NCI-H226 (cell line): Measurements from ENCODE around the gene P3R3URF.
A peak's percentile ranks its signal among the peaks of the same experiment; 100 is the strongest.

ENCODE experiments used
- DNase-seq: peaks from one replicate; pipeline ENCODE4 v3.0.0-alpha.2; 2015

P3R3URF gene

DNA sequence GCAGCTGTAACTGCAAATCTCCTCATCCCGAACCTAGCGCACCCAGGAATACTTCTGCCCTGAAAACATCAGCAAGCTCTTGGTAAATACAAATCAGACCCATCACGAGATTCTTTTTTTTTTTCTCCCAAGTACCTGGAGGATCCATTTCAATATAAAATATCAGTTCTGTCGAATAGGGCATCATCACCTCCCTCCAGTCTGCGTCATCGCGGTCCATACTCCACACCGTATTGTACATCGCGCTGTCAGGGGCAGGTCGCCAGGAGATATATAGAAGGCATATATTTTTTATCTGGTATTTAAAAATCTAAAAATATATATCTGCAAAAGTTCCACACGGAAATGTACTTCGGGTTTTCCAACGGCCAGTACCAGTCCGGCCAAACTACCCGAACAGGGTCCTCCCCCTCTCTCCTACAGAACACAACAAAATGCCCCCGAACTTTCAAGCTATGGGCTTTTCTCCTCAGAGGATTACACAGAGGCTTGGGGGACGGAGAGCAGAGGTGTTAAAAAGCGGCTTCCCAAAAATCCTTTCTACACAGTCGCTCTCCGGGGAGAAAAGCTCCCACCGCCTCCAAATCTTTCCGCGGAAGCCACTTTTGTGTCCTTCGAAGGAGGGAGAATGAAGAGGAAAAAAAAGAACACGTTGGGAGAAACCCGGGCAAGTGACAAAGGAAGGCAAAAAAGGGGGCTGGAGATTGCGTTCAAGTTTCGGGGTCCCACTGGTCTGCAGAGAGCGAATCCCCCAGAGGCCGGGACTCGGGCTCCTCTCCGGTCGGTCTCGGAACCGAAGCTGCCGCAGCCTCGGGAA, 44.4 kb downstream of the P3R3URF start:
- no peak for DNase-seq

DNA sequence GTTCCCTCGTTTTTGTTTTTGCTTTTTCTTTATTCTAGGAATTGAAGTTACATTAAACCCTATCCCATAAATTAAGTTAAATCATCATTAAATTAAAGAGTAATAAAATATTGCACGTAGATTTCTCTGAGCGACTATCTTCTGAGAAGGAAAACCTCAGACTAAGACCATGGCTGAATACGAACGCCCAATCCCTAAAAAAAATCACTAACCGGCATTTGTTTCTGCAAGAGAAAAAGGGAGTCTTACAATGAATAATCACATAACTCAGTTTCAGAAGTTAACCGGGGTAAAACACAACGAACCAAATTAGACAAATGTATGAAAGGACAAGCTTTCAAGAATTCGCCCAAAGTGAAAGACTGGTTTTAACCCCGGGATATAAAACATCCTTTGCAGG, 45.2 kb downstream of the P3R3URF start:
- no peak for DNase-seq

DNA sequence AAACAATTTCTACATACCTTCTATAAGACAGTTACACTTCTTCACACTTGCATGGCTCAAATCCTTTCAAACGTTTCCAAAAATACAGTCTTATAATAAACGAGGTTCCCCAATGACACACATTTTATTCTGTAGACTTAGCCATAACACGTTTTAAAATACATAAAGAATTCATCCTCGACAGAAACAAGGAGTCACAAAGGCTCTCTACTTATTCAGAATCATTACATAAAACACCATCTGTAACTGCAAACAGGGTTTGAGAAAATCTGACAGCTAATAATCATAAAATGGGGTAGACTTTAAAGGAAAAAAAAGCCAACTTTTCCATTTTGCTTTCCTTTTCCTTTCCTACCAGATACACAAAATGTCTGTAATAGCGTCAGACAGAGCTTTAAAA, 45.7 kb downstream of the P3R3URF start:
- no peak for DNase-seq

DNA sequence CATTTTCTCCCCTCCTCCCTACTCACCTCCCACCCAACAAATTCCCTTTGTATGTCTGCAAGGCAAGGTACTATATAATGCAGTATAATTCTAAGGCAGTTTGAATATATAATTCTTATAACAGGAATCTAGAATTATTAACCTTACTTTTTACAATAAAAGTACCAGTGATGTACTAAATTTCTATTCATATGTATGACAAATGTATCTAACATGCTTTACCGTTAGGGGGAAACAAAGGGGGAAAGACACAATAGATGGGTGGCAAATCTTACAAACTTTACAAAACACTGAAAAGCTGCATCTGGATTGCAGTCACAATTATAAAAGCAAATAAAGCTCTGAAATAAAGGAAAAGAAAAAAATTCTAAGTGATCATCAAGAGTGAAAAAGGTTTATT, 46.2 kb downstream of the P3R3URF start:
- DNase-seq = no peak

DNA sequence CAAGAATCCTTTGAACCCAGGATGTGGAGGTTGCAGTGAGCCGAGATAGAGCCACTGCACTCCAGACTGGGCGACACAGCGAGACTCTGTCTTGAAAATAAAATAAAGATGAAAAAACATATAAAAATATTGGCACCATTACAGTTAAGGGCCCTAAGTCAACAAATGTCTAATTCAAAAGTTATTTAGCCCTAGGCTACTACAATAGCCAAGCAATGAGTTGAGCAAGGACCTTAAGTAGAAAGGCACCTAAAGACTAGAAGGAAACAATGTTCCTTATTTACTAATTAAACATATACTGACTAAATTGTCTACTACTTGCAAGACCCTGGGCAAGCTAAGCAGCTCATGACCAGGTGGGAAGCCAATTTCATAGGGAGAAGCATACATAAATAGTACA, 47.9 kb downstream of the P3R3URF start:
- DNase-seq = peak; percentile 27
